ENCODE measurements around the gene PLAGL1.

The PLAGL1 gene

GRCh38 chr6:143973097-143973966 lies 34.7 kb downstream of the PLAGL1 start:
- ChIA-PET CTCF (interaction anchor here (0.6 to 1.6 kb wide), 3 partner anchors 28 to 41 kb away, joined by 3 to 6 read pairs (median 3); no protein-coding TSS in a partner anchor), POLR2A (ENCODE audit: low non-redundant PET) (no interaction called here)
- TF ChIP-seq CTCF (conservative IDR thresholded peaks at IDR 0.05; ENCODE audit: low read depth), result no peak
- no peak overlapping the region for H3K27ac ChIP-seq
- DNase-seq (ENCODE audit: low spot score), result no peak

- no peak for DNase-seq (ENCODE audit: low spot score)
- POLR2A ChIA-PET (ENCODE audit: low non-redundant PET), result no interaction called here
- no peak overlapping the region for H3K27ac ChIP-seq
- CTCF ChIA-PET, result interaction anchor here (0.7 kb wide), 1 partner anchor 9 kb away, joined by 3 read pairs; no protein-coding TSS in a partner anchor
- TF ChIP-seq CTCF (conservative IDR thresholded peaks at IDR 0.05; ENCODE audit: low read depth), result no peak
Measured at GRCh38 chr6:143971482-143972205, 36.4 kb downstream of the PLAGL1 start.

GRCh38 chr6:143970456-143971218 lies 37.4 kb downstream of the PLAGL1 start:
- ChIA-PET POLR2A (ENCODE audit: low non-redundant PET) (no interaction called here), CTCF (interaction anchor here (0.7 kb wide), 1 partner anchor 8 kb away, joined by 3 read pairs; no protein-coding TSS in a partner anchor)
- no peak overlapping the region for H3K27ac ChIP-seq
- TF ChIP-seq CTCF (conservative IDR thresholded peaks at IDR 0.05; ENCODE audit: low read depth), result no peak
- DNase-seq (ENCODE audit: low spot score), result no peak

GRCh38 chr6:143969077-143969476 lies 39.0 kb downstream of the PLAGL1 start:
- no peak for TF ChIP-seq CTCF (conservative IDR thresholded peaks at IDR 0.05; ENCODE audit: low read depth)
- POLR2A ChIA-PET (ENCODE audit: low non-redundant PET), result no interaction called here
- DNase-seq (ENCODE audit: low spot score), result no peak
- H3K27ac ChIP-seq, result no peak overlapping the region
- CTCF ChIA-PET, result no interaction called here

- no peak for DNase-seq (ENCODE audit: low spot score)
- TF ChIP-seq CTCF (conservative IDR thresholded peaks at IDR 0.05; ENCODE audit: low read depth), result no peak
- H3K27ac ChIP-seq, result no peak overlapping the region
- CTCF ChIA-PET, result no interaction called here
- POLR2A ChIA-PET (ENCODE audit: low non-redundant PET), result no interaction called here
Measured at GRCh38 chr6:143967706-143968376, 40.2 kb downstream of the PLAGL1 start.

GRCh38 chr6:143966312-143966711 lies 41.7 kb downstream of the PLAGL1 start:
- no peak for TF ChIP-seq CTCF (conservative IDR thresholded peaks at IDR 0.05; ENCODE audit: low read depth)
- H3K27ac ChIP-seq, result no peak overlapping the region
- CTCF ChIA-PET, result no interaction called here
- POLR2A ChIA-PET (ENCODE audit: low non-redundant PET), result no interaction called here
- no peak for DNase-seq (ENCODE audit: low spot score)
